HEK293 (cell line): ENCODE data around the gene FBXL13.

Experiments
- CTCF ChIA-PET: fragments of 350-600 bp; formaldehyde crosslinking; extraction: SDS; loops from one replicate; lab custom pipeline; 2021; ENCODE audit warnings: antibody characterized with exemption; lab: Yijun Ruan, JAX
- POLR2A ChIA-PET: fragments of 300-600 bp; formaldehyde crosslinking; extraction: SDS; loops from one replicate; lab custom pipeline; 2020; ENCODE audit warnings: antibody characterized with exemption, inconsistent platforms; lab: Yijun Ruan, JAX
- H3K27ac ChIP-seq: fragments of 200-500 bp; sonication (Bioruptor generic); 2 replicates; pipeline ENCODE4 v1.5.1; 2014; ENCODE audit warnings: low read depth, low read length, control low read depth, inconsistent platforms; ENCODE audit errors: extremely low read depth
- H3K36me3 ChIP-seq, 2 experiments: fragments of 200-500 bp in 1 of 2; sonication (Bioruptor generic) in 1 of 2; 1 replicate in 1 of 2; 2 replicates in 1 of 2; pipeline ENCODE4 v1.5.1; 2014 to 2017; ENCODE audit warnings: inconsistent platforms in 2 of 2, low read length in 2 of 2; ENCODE audit not compliant: control insufficient read depth in 2 of 2, insufficient read depth in 1 of 2
- H3K4me1 ChIP-seq: fragments of 200-500 bp; sonication (Bioruptor generic); 2 replicates; pipeline ENCODE4 v1.5.1; 2014; ENCODE audit warnings: mild to moderate bottlenecking, low read length, inconsistent platforms; ENCODE audit not compliant: control insufficient read depth, insufficient read depth
- H3K4me3 ChIP-seq: 2 replicates; pipeline ENCODE4 v1.5.1; 2011; ENCODE audit warnings: low read depth, mild to moderate bottlenecking, control low read depth, low read length, moderate library complexity
- H3K9me3 ChIP-seq: fragments of 200-500 bp; sonication (Bioruptor generic); 2 replicates; pipeline ENCODE4 v1.5.1; 2014; ENCODE audit warnings: low read depth, low read length, inconsistent platforms; ENCODE audit not compliant: control insufficient read depth, insufficient read depth
- MYNN ChIP-seq: fragments of 450-650 bp; formaldehyde crosslinking; IDR thresholded peaks from 2 replicates; pipeline ENCODE4 v1.5.1; 2016; ENCODE audit warnings: missing biosample characterization, missing genetic modification characterization, borderline replicate concordance
- OVOL3 ChIP-seq: fragments of 450-650 bp; formaldehyde crosslinking; IDR thresholded peaks from 2 replicates; pipeline ENCODE4 v1.5.1; 2016; ENCODE audit warnings: missing biosample characterization, missing genetic modification characterization
- SP2 ChIP-seq: fragments of 450-650 bp; formaldehyde crosslinking; IDR thresholded peaks from 2 replicates; pipeline ENCODE4 v1.5.1; 2016; ENCODE audit warnings: missing biosample characterization, missing genetic modification characterization
- ZBTB17 ChIP-seq: fragments of 450-650 bp; formaldehyde crosslinking; IDR thresholded peaks from 2 replicates; pipeline ENCODE4 v1.5.1; 2016; ENCODE audit warnings: missing biosample characterization, missing genetic modification characterization
- ZFP37 ChIP-seq: fragments of 450-650 bp; formaldehyde crosslinking; IDR thresholded peaks from 2 replicates; pipeline ENCODE4 v1.5.1; 2016; ENCODE audit warnings: missing biosample characterization, missing genetic modification characterization
- ZIC2 ChIP-seq: fragments of 450-650 bp; formaldehyde crosslinking; IDR thresholded peaks from 2 replicates; pipeline ENCODE4 v1.5.1; 2016; ENCODE audit warnings: missing biosample characterization, missing genetic modification characterization
- ZNF121 ChIP-seq: fragments of 450-650 bp; formaldehyde crosslinking; IDR thresholded peaks from 2 replicates; pipeline ENCODE4 v1.5.1; 2016; ENCODE audit warnings: missing biosample characterization, missing genetic modification characterization
- ZNF157 ChIP-seq: fragments of 450-650 bp; formaldehyde crosslinking; IDR thresholded peaks from 2 replicates; pipeline ENCODE4 v1.5.1; 2016; ENCODE audit warnings: missing biosample characterization, missing genetic modification characterization
- ZNF223 ChIP-seq: fragments of 450-650 bp; formaldehyde crosslinking; IDR thresholded peaks from 2 replicates; pipeline ENCODE4 v1.5.1; 2016; ENCODE audit warnings: missing biosample characterization, missing genetic modification characterization
- ZNF37A ChIP-seq: fragments of 450-650 bp; IDR thresholded peaks from 2 replicates; pipeline ENCODE4 v1.5.1; 2018; ENCODE audit warnings: missing biosample characterization, missing genetic modification characterization
- ZNF433 ChIP-seq: fragments of 450-650 bp; formaldehyde crosslinking; IDR thresholded peaks from 2 replicates; pipeline ENCODE4 v1.5.1; 2016; ENCODE audit warnings: missing biosample characterization, missing genetic modification characterization, low read depth
- ZNF544 ChIP-seq: fragments of 450-650 bp; formaldehyde crosslinking; IDR thresholded peaks from 2 replicates; pipeline ENCODE4 v1.5.0; 2017; ENCODE audit warnings: missing biosample characterization, missing genetic modification characterization
- ZNF624 ChIP-seq: fragments of 450-650 bp; formaldehyde crosslinking; IDR thresholded peaks from 2 replicates; pipeline ENCODE4 v1.5.1; 2017; ENCODE audit warnings: missing biosample characterization, missing genetic modification characterization
- ZNF629 ChIP-seq: fragments of 450-650 bp; formaldehyde crosslinking; IDR thresholded peaks from 2 replicates; pipeline ENCODE4 v1.5.1; 2017; ENCODE audit warnings: missing biosample characterization, missing genetic modification characterization
- ZNF701 ChIP-seq: fragments of 450-650 bp; formaldehyde crosslinking; IDR thresholded peaks from 2 replicates; pipeline ENCODE4 v1.5.1; 2016; ENCODE audit warnings: missing biosample characterization, missing genetic modification characterization
- ZNF76 ChIP-seq: fragments of 450-650 bp; formaldehyde crosslinking; IDR thresholded peaks from 2 replicates; pipeline ENCODE4; 2016; ENCODE audit warnings: low read depth, missing biosample characterization, missing genetic modification characterization, borderline replicate concordance
- ZSCAN23 ChIP-seq: fragments of 450-650 bp; formaldehyde crosslinking; IDR thresholded peaks from 2 replicates; pipeline ENCODE4 v1.5.1; 2016; ENCODE audit warnings: missing biosample characterization, missing genetic modification characterization
- TF ChIP-seq, protein P1 (sequence below): fragments of 450-650 bp; formaldehyde crosslinking; IDR thresholded peaks from 2 replicates; pipeline ENCODE4 v1.5.1; 2016; ENCODE audit warnings: missing biosample characterization, missing genetic modification characterization, borderline replicate concordance
- TF ChIP-seq, protein P2 (sequence below): fragments of 450-650 bp; IDR thresholded peaks from 2 replicates; pipeline ENCODE4 v1.5.1; 2018; ENCODE audit warnings: missing biosample characterization, missing genetic modification characterization
- TF ChIP-seq, protein P3 (sequence below): fragments of 450-650 bp; formaldehyde crosslinking; IDR thresholded peaks from 2 replicates; pipeline ENCODE4 v1.5.1; 2016; ENCODE audit warnings: missing biosample characterization, missing genetic modification characterization
- TF ChIP-seq, protein P4 (sequence below): fragments of 450-650 bp; formaldehyde crosslinking; IDR thresholded peaks from 2 replicates; pipeline ENCODE4 v1.5.1; 2016; ENCODE audit warnings: missing biosample characterization, missing genetic modification characterization

The FBXL13 gene

DNA sequence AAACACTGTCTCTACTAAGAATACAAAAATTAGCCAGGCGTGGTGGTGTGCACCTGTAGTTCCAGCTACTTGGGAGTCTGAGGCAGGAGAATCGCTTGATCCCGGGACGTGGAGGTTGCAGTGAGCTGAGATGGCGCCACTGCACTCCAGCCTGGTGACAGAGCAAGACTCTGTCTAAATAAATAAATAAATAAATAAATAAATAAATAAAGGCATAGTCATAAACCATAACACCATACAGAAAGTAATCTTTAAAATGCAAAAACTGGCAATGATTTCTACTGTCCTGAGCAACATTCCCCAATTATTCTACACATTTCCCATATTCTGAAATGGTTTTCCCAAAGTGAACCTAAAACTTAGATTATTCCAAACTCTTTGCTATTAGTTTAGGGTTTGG, 79.0 kb downstream of the FBXL13 start (continued):
- TF ChIP-seq, protein P1, sequence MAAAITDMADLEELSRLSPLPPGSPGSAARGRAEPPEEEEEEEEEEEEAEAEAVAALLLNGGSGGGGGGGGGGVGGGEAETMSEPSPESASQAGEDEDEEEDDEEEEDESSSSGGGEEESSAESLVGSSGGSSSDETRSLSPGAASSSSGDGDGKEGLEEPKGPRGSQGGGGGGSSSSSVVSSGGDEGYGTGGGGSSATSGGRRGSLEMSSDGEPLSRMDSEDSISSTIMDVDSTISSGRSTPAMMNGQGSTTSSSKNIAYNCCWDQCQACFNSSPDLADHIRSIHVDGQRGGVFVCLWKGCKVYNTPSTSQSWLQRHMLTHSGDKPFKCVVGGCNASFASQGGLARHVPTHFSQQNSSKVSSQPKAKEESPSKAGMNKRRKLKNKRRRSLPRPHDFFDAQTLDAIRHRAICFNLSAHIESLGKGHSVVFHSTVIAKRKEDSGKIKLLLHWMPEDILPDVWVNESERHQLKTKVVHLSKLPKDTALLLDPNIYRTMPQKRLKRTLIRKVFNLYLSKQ: peak; percentile 20; the same call in 1 of the 2 replicates

DNA sequence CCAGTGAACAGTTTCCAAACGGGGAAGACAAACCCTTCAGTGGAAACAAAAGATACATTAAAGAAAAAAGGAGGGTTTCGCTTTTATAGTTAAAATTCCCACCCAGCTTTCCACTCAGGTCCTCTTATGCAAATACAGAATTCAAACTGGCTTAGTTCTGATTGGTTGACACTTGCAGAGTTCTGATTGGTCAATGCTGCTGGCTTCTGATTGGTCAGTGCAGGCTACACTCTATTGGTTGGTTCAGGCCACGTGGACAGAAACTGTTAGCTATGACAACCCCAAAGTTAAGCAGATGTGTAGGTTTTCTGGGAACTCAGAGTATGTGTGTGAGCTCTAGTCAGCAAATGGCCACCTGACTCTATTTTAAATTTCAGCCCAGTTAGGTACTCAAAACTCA, 80.0 kb downstream of the FBXL13 start:
- ChIA-PET CTCF (no interaction called here), POLR2A (no interaction called here)
- Histone ChIP-seq H3K36me3 (no peaks in the 10 kb centered on the region), H3K4me1 (peaks cover 15% of the 10 kb centered on the region), H3K9me3 (no peaks in the 10 kb centered on the region), H3K4me3 (no peak overlapping the region), H3K27ac (no peak overlapping the region)
- TF ChIP-seq, protein P2, sequence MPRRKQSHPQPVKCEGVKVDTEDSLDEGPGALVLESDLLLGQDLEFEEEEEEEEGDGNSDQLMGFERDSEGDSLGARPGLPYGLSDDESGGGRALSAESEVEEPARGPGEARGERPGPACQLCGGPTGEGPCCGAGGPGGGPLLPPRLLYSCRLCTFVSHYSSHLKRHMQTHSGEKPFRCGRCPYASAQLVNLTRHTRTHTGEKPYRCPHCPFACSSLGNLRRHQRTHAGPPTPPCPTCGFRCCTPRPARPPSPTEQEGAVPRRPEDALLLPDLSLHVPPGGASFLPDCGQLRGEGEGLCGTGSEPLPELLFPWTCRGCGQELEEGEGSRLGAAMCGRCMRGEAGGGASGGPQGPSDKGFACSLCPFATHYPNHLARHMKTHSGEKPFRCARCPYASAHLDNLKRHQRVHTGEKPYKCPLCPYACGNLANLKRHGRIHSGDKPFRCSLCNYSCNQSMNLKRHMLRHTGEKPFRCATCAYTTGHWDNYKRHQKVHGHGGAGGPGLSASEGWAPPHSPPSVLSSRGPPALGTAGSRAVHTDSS (tag by site-specific recombination): no peak
- TF ChIP-seq ZNF121: no peak

DNA sequence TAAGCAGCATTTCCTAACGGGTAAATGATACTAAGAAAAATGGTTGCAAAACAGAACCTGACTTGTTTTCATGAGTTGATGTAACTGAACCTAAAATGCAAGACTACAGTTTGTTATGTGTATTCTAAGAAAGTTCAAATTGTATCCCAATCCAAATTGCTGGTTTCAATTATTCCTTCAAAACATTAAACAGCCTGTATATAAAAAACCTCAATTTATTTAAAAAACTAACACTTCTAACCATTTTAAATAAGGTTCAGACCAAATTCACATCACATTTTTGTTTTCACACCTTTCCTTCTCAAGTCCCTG, 80.9 kb downstream of the FBXL13 start:
- peaks cover 15% of the 10 kb centered on the region for H3K4me1 ChIP-seq
- TF ChIP-seq ZNF76 (no peak), ZNF37A (tag by site-specific recombination) (no peak), ZNF433 (tag by site-specific recombination) (no peak), ZNF223 (tag by site-specific recombination) (no peak), ZNF629 (tag by site-specific recombination) (no peak), ZNF624 (tag by site-specific recombination) (no peak), ZNF701 (tag by site-specific recombination) (no peak), ZSCAN23 (tag by site-specific recombination) (no peak), ZNF544 (tag by site-specific recombination) (no peak), SP2 (tag by site-specific recombination) (no peak), ZFP37 (tag by site-specific recombination) (no peak), MYNN (tag by site-specific recombination) (no peak), OVOL3 (tag by site-specific recombination) (no peak), ZIC2 (no peak), ZBTB17 (no peak), ZNF157 (tag by site-specific recombination) (no peak)
- TF ChIP-seq, protein P3, sequence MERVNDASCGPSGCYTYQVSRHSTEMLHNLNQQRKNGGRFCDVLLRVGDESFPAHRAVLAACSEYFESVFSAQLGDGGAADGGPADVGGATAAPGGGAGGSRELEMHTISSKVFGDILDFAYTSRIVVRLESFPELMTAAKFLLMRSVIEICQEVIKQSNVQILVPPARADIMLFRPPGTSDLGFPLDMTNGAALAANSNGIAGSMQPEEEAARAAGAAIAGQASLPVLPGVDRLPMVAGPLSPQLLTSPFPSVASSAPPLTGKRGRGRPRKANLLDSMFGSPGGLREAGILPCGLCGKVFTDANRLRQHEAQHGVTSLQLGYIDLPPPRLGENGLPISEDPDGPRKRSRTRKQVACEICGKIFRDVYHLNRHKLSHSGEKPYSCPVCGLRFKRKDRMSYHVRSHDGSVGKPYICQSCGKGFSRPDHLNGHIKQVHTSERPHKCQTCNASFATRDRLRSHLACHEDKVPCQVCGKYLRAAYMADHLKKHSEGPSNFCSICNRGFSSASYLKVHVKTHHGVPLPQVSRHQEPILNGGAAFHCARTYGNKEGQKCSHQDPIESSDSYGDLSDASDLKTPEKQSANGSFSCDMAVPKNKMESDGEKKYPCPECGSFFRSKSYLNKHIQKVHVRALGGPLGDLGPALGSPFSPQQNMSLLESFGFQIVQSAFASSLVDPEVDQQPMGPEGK (tag by site-specific recombination): no peak
- TF ChIP-seq, protein P4, sequence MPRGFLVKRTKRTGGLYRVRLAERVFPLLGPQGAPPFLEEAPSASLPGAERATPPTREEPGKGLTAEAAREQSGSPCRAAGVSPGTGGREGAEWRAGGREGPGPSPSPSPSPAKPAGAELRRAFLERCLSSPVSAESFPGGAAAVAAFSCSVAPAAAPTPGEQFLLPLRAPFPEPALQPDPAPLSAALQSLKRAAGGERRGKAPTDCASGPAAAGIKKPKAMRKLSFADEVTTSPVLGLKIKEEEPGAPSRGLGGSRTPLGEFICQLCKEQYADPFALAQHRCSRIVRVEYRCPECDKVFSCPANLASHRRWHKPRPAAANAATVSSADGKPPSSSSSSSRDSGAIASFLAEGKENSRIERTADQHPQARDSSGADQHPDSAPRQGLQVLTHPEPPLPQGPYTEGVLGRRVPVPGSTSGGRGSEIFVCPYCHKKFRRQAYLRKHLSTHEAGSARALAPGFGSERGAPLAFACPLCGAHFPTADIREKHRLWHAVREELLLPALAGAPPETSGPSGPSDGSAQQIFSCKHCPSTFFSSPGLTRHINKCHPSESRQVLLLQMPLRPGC (tag by site-specific recombination): no peak
- H3K36me3 ChIP-seq: no peaks in the 10 kb centered on the region
- H3K4me3 ChIP-seq: no peak overlapping the region
- H3K9me3 ChIP-seq: no peaks in the 10 kb centered on the region
- ChIA-PET POLR2A (interaction anchor here (0.5 kb wide), 1 partner anchor 68 kb away, joined by 7 read pairs; no protein-coding TSS in a partner anchor), CTCF (interaction anchor here (0.6 kb wide), 1 partner anchor 25 kb away, joined by 3 read pairs; no protein-coding TSS in a partner anchor)
- peak overlapping the region; percentile 27; the same call in 1 of the 2 replicates for H3K27ac ChIP-seq
